GM12891 (cell line): ENCODE results near the gene YPEL2.

Source experiments
- POLR2A ChIP-seq: IDR thresholded peaks from 2 replicates; pipeline ENCODE4 v1.6.1; 2011; ENCODE audit warnings: low read depth, low read length, control low read depth
- POLR2AphosphoS5 ChIP-seq: IDR thresholded peaks from 2 replicates; pipeline ENCODE4 v1.6.1; 2011; ENCODE audit warnings: low read depth, low read length, control low read depth
- TAF1 ChIP-seq: IDR thresholded peaks from 2 replicates; pipeline ENCODE4 v1.6.1; 2011; ENCODE audit warnings: low read depth, low read length, control low read depth

DNA sequence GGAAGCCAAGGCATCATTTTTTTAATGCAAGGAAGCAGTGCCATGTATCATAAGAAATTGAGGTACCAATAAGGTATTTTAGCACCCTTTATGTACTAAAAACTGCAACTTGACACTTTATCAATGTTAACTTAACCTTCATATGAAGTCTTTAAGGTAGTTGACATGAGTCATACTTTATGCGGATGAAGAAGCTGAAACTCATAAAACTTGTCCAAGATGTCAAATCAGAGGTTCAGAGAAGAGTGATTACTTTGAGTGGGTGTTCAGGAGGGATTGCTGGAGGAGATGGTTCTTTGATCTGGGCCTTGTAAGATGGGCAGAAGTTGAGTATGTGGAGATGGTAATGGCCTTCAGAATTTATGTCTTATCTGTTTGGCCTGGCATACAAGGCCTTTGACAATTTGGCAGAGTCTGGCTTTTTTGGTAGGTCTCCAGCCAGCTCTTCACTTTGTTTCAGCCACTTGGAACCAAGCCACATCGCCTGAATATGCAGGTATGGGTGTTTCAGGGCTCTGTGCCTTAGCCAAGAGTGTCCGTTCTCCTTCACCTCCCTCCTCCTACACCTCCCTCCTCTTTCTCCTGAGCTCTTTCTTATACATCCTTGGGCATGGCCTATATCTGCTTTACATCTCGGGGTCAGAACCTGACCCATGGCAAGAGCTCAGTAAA, 23.7 kb downstream of the YPEL2 start:
- TF ChIP-seq POLR2AphosphoS5 = no peak
- TF ChIP-seq POLR2A = no peak
- TF ChIP-seq TAF1 = no peak
